Measurements from ENCODE around the gene NUP205.

DNA sequence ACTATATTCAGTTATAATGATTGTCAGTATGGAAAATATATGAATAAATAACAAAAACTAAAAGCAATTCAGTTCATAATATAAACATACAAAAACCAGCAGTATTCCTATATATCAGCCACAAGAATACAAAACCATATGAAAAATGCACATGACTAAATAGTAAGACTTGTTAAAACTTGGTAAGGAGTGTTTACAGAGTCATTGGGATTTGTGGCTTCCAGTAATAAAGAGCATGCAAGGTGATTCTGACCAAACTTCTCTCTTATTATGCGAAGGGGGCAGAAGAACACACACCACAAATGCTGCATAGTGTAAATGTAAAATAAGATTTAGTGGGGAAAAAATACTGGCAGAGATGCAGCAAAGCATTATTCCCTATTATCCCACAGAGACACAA, 39.0 kb upstream of the NUP205 start:
- no peak for TF ChIP-seq ZNF274 (IDR thresholded peaks at IDR 0.05; ENCODE audit: low read depth, low read length)
- no peak for TF ChIP-seq YY1 (IDR thresholded peaks at IDR 0.05; ENCODE audit: insufficient read depth, insufficient read length)
